HEK293T (cell line): ENCODE results near the gene FBXW8.

ENCODE experiments used
- BHLHE40 ChIP-seq: fragments of 450-650 bp; IDR thresholded peaks from 2 replicates; pipeline ENCODE4 v1.6.1; 2016; ENCODE audit warnings: mild to moderate bottlenecking, moderate library complexity, borderline replicate concordance
- FOXK2 ChIP-seq: fragments of 450-650 bp; IDR thresholded peaks from 2 replicates; pipeline ENCODE4 v1.6.1; 2016; ENCODE audit warnings: mild to moderate bottlenecking
- FOXM1 ChIP-seq: fragments of 450-650 bp; IDR thresholded peaks from 2 replicates; pipeline ENCODE4 v1.6.1; 2017; ENCODE audit warnings: mild to moderate bottlenecking, borderline replicate concordance
- HDGF ChIP-seq: fragments of 450-650 bp; IDR thresholded peaks from 2 replicates; pipeline ENCODE4 v1.6.1; 2017; ENCODE audit warnings: antibody characterized with exemption, borderline replicate concordance
- L3MBTL2 ChIP-seq: fragments of 450-650 bp; conservative IDR thresholded peaks from 2 replicates; pipeline ENCODE4 v1.6.1; 2016; ENCODE audit warnings: mild to moderate bottlenecking
- SUZ12 ChIP-seq: fragments of 450-650 bp; IDR thresholded peaks from 2 replicates; pipeline ENCODE4 v1.6.1; 2016; ENCODE audit warnings: mild to moderate bottlenecking
- TARDBP ChIP-seq: fragments of 450-650 bp; IDR thresholded peaks from 2 replicates; pipeline ENCODE4 v1.6.1; 2016

GRCh38 chr12:116894913-116895312 is 15.8 kb upstream of the FBXW8 start:
- TF ChIP-seq L3MBTL2 (no peak), FOXM1 (no peak), HDGF (no peak), BHLHE40 (no peak), TARDBP (no peak), SUZ12 (no peak), FOXK2 (no peak)
